HUES64 (cell line): ENCODE data around the gene ZFYVE28.

ENCODE experiments used
- H3K27ac ChIP-seq: 2 replicates; pipeline ENCODE4 v1.7.0; 2013; ENCODE audit warnings: low read depth, low read length, inconsistent platforms
- H3K27me3 ChIP-seq: 2 replicates; pipeline ENCODE4 v1.6.1; 2013; ENCODE audit warnings: mild to moderate bottlenecking, low read length; ENCODE audit not compliant: insufficient read depth
- H3K36me3 ChIP-seq: 2 replicates; pipeline ENCODE4 v1.6.1; 2013; ENCODE audit warnings: mild to moderate bottlenecking, low read length; ENCODE audit not compliant: insufficient read depth
- H3K4me1 ChIP-seq: 2 replicates; pipeline ENCODE4 v1.6.1; 2013; ENCODE audit warnings: mild to moderate bottlenecking, low read length, moderate library complexity; ENCODE audit not compliant: insufficient read depth
- H3K4me3 ChIP-seq: 2 replicates; pipeline ENCODE4 v1.5.1; 2013; ENCODE audit warnings: mild to moderate bottlenecking, low read length, moderate library complexity
- H3K9ac ChIP-seq: 2 replicates; pipeline ENCODE4 v1.6.1; 2013; ENCODE audit warnings: mild to moderate bottlenecking, low read depth, low read length
- H3K9me3 ChIP-seq: 2 replicates; pipeline ENCODE4 v1.6.1; 2013; ENCODE audit warnings: low read depth, low read length; ENCODE audit not compliant: insufficient read depth
- WGBS: fragments of 150-250, 120-280 bp; methylation state at CpG from one replicate; pipeline ENCODE4 v1.1.7; 2013; ENCODE audit warnings: missing lambda C conversion rate; 5-methylcytosine and 5-hydroxymethylcytosine counted together

ZFYVE28 gene

GRCh38 chr4:2402941-2403340 is 15.5 kb downstream of the ZFYVE28 start:
- Histone ChIP-seq H3K4me3 (no peak overlapping the region), H3K27ac (no peak overlapping the region)
- 90% methylated on average over 7 of the region's 7 CpGs for WGBS

GRCh38 chr4:2402048-2402842 is 16.2 kb downstream of the ZFYVE28 start:
- Histone ChIP-seq H3K4me3 (peak overlapping the region; percentile 28), H3K9me3 (no peaks in the 10 kb centered on the region), H3K27ac (no peak overlapping the region), H3K4me1 (peaks cover 13% of the 10 kb centered on the region; the same call in 1 of the 2 replicates), H3K9ac (no peak overlapping the region), H3K27me3 (peaks cover 15% of the 10 kb centered on the region), H3K36me3 (no peaks in the 10 kb centered on the region)
- WGBS = 27% methylated on average over 27 of the region's 27 CpGs

More at GRCh38 chr4:2402941-2403340, 15.5 kb downstream of the ZFYVE28 start:
- Histone ChIP-seq H3K9ac (no peak overlapping the region), H3K4me1 (peaks cover 13% of the 10 kb centered on the region; the same call in 1 of the 2 replicates), H3K27me3 (peaks cover 15% of the 10 kb centered on the region), H3K36me3 (no peaks in the 10 kb centered on the region), H3K9me3 (no peaks in the 10 kb centered on the region)

- no peaks in the 10 kb centered on the region for H3K36me3 ChIP-seq
- no peak overlapping the region for H3K9ac ChIP-seq
- no peaks in the 10 kb centered on the region for H3K9me3 ChIP-seq
- H3K27ac ChIP-seq = no peak overlapping the region
- WGBS = 50% methylated on average over 15 of the region's 15 CpGs
- peaks cover 15% of the 10 kb centered on the region for H3K27me3 ChIP-seq
- peak overlapping the region; percentile 28 for H3K4me3 ChIP-seq
- peaks cover 13% of the 10 kb centered on the region; the same call in 1 of the 2 replicates for H3K4me1 ChIP-seq
These were observed 16.8 kb downstream of the ZFYVE28 start for GRCh38 chr4:2401610-2401983.

GRCh38 chr4:2400841-2401609 is 17.4 kb downstream of the ZFYVE28 start:
- H3K9me3 ChIP-seq = no peaks in the 10 kb centered on the region
- H3K9ac ChIP-seq = no peak overlapping the region
- WGBS = 81% methylated on average over 15 of the region's 15 CpGs
- no peak overlapping the region for H3K4me3 ChIP-seq
- H3K36me3 ChIP-seq = no peaks in the 10 kb centered on the region
- H3K27ac ChIP-seq = no peak overlapping the region
- H3K27me3 ChIP-seq = peaks cover 15% of the 10 kb centered on the region
- peaks cover 13% of the 10 kb centered on the region; the same call in 1 of the 2 replicates for H3K4me1 ChIP-seq

- Histone ChIP-seq H3K4me1 (peaks cover 13% of the 10 kb centered on the region; the same call in 1 of the 2 replicates), H3K9ac (no peak overlapping the region), H3K27me3 (peaks cover 15% of the 10 kb centered on the region), H3K4me3 (no peak overlapping the region), H3K9me3 (no peaks in the 10 kb centered on the region), H3K27ac (no peak overlapping the region), H3K36me3 (no peaks in the 10 kb centered on the region)
- WGBS = 83% methylated on average over 28 of the region's 28 CpGs
These were observed 18.7 kb downstream of the ZFYVE28 start for GRCh38 chr4:2399631-2400190.

- peaks cover 13% of the 10 kb centered on the region; the same call in 1 of the 2 replicates for H3K4me1 ChIP-seq
- WGBS = 93% methylated on average over 10 of the region's 10 CpGs
- H3K9ac ChIP-seq = no peak overlapping the region
- H3K27ac ChIP-seq = no peak overlapping the region
- H3K27me3 ChIP-seq = peaks cover 15% of the 10 kb centered on the region
- H3K9me3 ChIP-seq = no peaks in the 10 kb centered on the region
- no peaks in the 10 kb centered on the region for H3K36me3 ChIP-seq
- H3K4me3 ChIP-seq = no peak overlapping the region
These were observed 19.2 kb downstream of the ZFYVE28 start for GRCh38 chr4:2399216-2399615.

GRCh38 chr4:2397596-2398379 is 20.7 kb downstream of the ZFYVE28 start:
- Histone ChIP-seq H3K4me3 (no peak overlapping the region), H3K9ac (no peak overlapping the region), H3K27me3 (peaks cover 11% of the 10 kb centered on the region), H3K36me3 (no peaks in the 10 kb centered on the region), H3K4me1 (peaks cover 24% of the 10 kb centered on the region), H3K27ac (no peak overlapping the region), H3K9me3 (no peaks in the 10 kb centered on the region)
- WGBS = 88% methylated on average over 20 of the region's 20 CpGs

- H3K4me1 ChIP-seq = peaks cover 20% of the 10 kb centered on the region
- H3K4me3 ChIP-seq = no peak overlapping the region
- H3K27me3 ChIP-seq = peaks cover 9% of the 10 kb centered on the region
- H3K9ac ChIP-seq = no peak overlapping the region
- H3K9me3 ChIP-seq = no peaks in the 10 kb centered on the region
- WGBS = 74% methylated on average over 21 of the region's 21 CpGs
- H3K27ac ChIP-seq = no peak overlapping the region
- no peaks in the 10 kb centered on the region for H3K36me3 ChIP-seq
These were observed 21.6 kb downstream of the ZFYVE28 start for GRCh38 chr4:2396781-2397368.

- Histone ChIP-seq H3K27ac (no peak overlapping the region), H3K27me3 (peaks cover 8% of the 10 kb centered on the region), H3K9ac (no peak overlapping the region), H3K4me3 (no peak overlapping the region), H3K9me3 (no peaks in the 10 kb centered on the region), H3K36me3 (no peaks in the 10 kb centered on the region), H3K4me1 (peaks cover 23% of the 10 kb centered on the region)
- 96% methylated on average over 9 of the region's 9 CpGs for WGBS
These were observed 22.9 kb downstream of the ZFYVE28 start for GRCh38 chr4:2395584-2395983.

- 92% methylated on average over 9 of the region's 9 CpGs for WGBS
- Histone ChIP-seq H3K27ac (no peak overlapping the region), H3K27me3 (peaks cover 11% of the 10 kb centered on the region), H3K9me3 (no peaks in the 10 kb centered on the region), H3K4me1 (peaks cover 28% of the 10 kb centered on the region), H3K36me3 (no peaks in the 10 kb centered on the region), H3K9ac (no peak overlapping the region), H3K4me3 (no peak overlapping the region)
These were observed 23.4 kb downstream of the ZFYVE28 start for GRCh38 chr4:2395038-2395437.
